Umbilical cord (tissue), 2 donors: ENCODE measurements around the gene USP17L24. TPM values are rescaled to one million over a fixed set of nuclear protein-coding genes. Genes with fewer than 3 reads are reported as not detected.
"Not testable (repeated sequence)": the region's sequence is repeated elsewhere in the genome, so short reads cannot be mapped to it uniquely, and the experiment has no call there.

Experiments
- DNase-seq: peaks from one replicate; pipeline ENCODE4 v3.0.0-alpha.2; 2015; ENCODE audit warnings: low spot score
- total RNA-seq: library from RNA; depleted of rRNA; stranded (reverse); fragments of >200 nt; gene quantifications from one replicate; pipeline ENCODE4 v1.2.3, GENCODE V29; 2014; ENCODE audit warnings: low replicate concordance; ENCODE audit not compliant: insufficient read depth

The USP17L24 gene
- not detected for total RNA-seq

GRCh38 chr4:9324865-9325264 is at the start of gene USP17L24:
USP17L24 (plus strand) TSS chr4:9325165; CDS start chr4:9325165, 0 bp downstream.
- DNase-seq: not testable (repeated sequence)

- DNase-seq: not testable (repeated sequence)
These were observed 774 bp upstream of the USP17L24 start for GRCh38 chr4:9324191-9324590.

GRCh38 chr4:9329611-9330010 is 4.6 kb downstream of the USP17L24 start, which contains the start of gene USP17L25:
USP17L25 (plus strand) TSS chr4:9329911; CDS start chr4:9329911, 0 bp downstream.
- DNase-seq: not testable (repeated sequence)

GRCh38 chr4:9334358-9334757 is 9.4 kb downstream of the USP17L24 start, which contains the start of gene USP17L26:
USP17L26 (plus strand) TSS chr4:9334658; CDS start chr4:9334658, 0 bp downstream.
- DNase-seq: not testable (repeated sequence)

GRCh38 chr4:9339103-9339502 is 14.1 kb downstream of the USP17L24 start, which contains the start of gene USP17L5:
USP17L5 (plus strand) TSS chr4:9339403; CDS start chr4:9339403, 0 bp downstream.
- not testable (repeated sequence) for DNase-seq

GRCh38 chr4:9343848-9344247 is 18.9 kb downstream of the USP17L24 start, which contains the start of gene USP17L27:
USP17L27 (plus strand) TSS chr4:9344148; CDS start chr4:9344148, 0 bp downstream.
- not testable (repeated sequence) for DNase-seq

GRCh38 chr4:9348593-9348992 is 23.6 kb downstream of the USP17L24 start, which contains the start of gene USP17L28:
USP17L28 (plus strand) TSS chr4:9348893; CDS start chr4:9348893, 0 bp downstream.
- not testable (repeated sequence) for DNase-seq

GRCh38 chr4:9350866-9351265 is 25.9 kb downstream of the USP17L24 start:
- DNase-seq: not testable (repeated sequence)

- not testable (repeated sequence) for DNase-seq
These were observed 28.4 kb downstream of the USP17L24 start, which contains the start of gene USP17L29 for GRCh38 chr4:9353338-9353737. USP17L29 (plus strand) TSS chr4:9353638; CDS start chr4:9353638, 0 bp downstream.

GRCh38 chr4:9362829-9363228 is 37.9 kb downstream of the USP17L24 start, which contains the start of gene USP17L30:
USP17L30 (plus strand) TSS chr4:9363129; CDS start chr4:9363129, 0 bp downstream.
- DNase-seq: not testable (repeated sequence)

Other genes starting within 250 kb of the USP17L24 start
- not detected for gene FAM90A26, start 154.8 kb upstream of the USP17L24 start, total RNA-seq
- gene USP17L10, start 114.5 kb upstream of the USP17L24 start, total RNA-seq: not detected
- not detected for gene USP17L11, start 109.8 kb upstream of the USP17L24 start, total RNA-seq
- not detected for gene USP17L12, start 105.0 kb upstream of the USP17L24 start, total RNA-seq
- not detected for gene USP17L13, start 100.3 kb upstream of the USP17L24 start, total RNA-seq
- gene USP17L15, start 90.8 kb upstream of the USP17L24 start, total RNA-seq: 0.72 TPM
- gene USP17L17, start 81.3 kb upstream of the USP17L24 start, total RNA-seq: not detected
- not detected for gene USP17L18, start 76.5 kb upstream of the USP17L24 start, total RNA-seq
- not detected for gene USP17L19, start 71.8 kb upstream of the USP17L24 start, total RNA-seq
- not detected for gene USP17L20, start 67.0 kb upstream of the USP17L24 start, total RNA-seq
- gene USP17L21, start 62.3 kb upstream of the USP17L24 start, total RNA-seq: not detected
- gene USP17L22, start 57.5 kb upstream of the USP17L24 start, total RNA-seq: 0.72 TPM
- not detected for gene USP17L25, start 4.7 kb downstream of the USP17L24 start, total RNA-seq
- not detected for gene USP17L26, start 9.5 kb downstream of the USP17L24 start, total RNA-seq
- not detected for gene USP17L5, start 14.2 kb downstream of the USP17L24 start, total RNA-seq
- not detected for gene USP17L27, start 19.0 kb downstream of the USP17L24 start, total RNA-seq
- not detected for gene USP17L28, start 23.7 kb downstream of the USP17L24 start, total RNA-seq
- gene USP17L29, start 28.5 kb downstream of the USP17L24 start, total RNA-seq: not detected
- not detected for gene USP17L30, start 38.0 kb downstream of the USP17L24 start, total RNA-seq
- gene DEFB131A, start 119.2 kb downstream of the USP17L24 start, total RNA-seq: not detected